HL-60 (cell line): ENCODE data around the gene CPNE4.

Experiments
- CTCF ChIP-seq: IDR thresholded peaks from one replicate; pipeline ENCODE4 v1.5.1; 2011; ENCODE audit warnings: low read length, control low read depth, inconsistent platforms; ENCODE audit not compliant: insufficient read depth
- REST ChIP-seq: IDR thresholded peaks from 2 replicates; pipeline ENCODE4 v1.6.1; 2012; ENCODE audit warnings: low read depth; ENCODE audit not compliant: insufficient replicate concordance

- TF ChIP-seq CTCF, result no peak
- TF ChIP-seq REST, result no peak
Measured at GRCh38 chr3:131733086-131733841, 301.6 kb downstream of the CPNE4 start.
